ENCODE data around the gene OR52B6.

OR52B6 gene

DNA sequence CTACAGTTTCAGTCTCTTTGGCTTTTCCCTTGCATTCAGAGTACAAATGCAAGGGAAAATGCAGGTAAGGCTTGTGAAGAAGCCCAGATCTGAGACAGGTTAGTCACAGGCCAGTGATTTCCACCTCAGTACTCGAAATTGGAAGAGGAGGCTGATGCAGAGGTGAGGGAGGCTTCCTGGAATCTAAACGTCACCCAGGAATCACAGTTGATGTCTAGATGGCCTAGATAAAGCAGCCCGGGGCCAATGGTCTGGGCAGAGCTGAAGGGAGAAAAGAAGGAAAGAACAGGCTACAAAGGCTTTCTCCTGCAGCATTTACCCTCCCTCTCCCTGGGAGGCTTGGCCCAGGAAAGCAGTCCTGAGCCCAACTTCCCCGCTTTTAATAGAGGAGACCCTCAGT is 24.2 kb downstream of the OR52B6 start:
- no peak for DNase-seq (ENCODE audit: low read depth)
- no peak for TF ChIP-seq CTCF (IDR thresholded peaks at IDR 0.05; ENCODE audit: control insufficient read depth, insufficient read depth, low read depth, low read length, missing control alignments)
- H3K4me3 ChIP-seq (ENCODE audit: control insufficient read depth, low read depth, low read length) = no peak overlapping the region

GRCh38 chr11:5605849-5606248 is 25.2 kb downstream of the OR52B6 start:
- peak; percentile 23 for TF ChIP-seq CTCF (IDR thresholded peaks at IDR 0.05; ENCODE audit: control insufficient read depth, insufficient read depth, low read depth, low read length, missing control alignments)
- DNase-seq (ENCODE audit: low read depth) = peak; percentile 73

GRCh38 chr11:5608808-5609207 is 28.1 kb downstream of the OR52B6 start:
- TF ChIP-seq CTCF (IDR thresholded peaks at IDR 0.05; ENCODE audit: control insufficient read depth, insufficient read depth, low read depth, low read length, missing control alignments) = no peak
- DNase-seq (ENCODE audit: low read depth) = no peak

More at GRCh38 chr11:5605849-5606248, 25.2 kb downstream of the OR52B6 start:
- H3K4me3 ChIP-seq (ENCODE audit: control insufficient read depth, low read depth, low read length) = no peak overlapping the region

DNA sequence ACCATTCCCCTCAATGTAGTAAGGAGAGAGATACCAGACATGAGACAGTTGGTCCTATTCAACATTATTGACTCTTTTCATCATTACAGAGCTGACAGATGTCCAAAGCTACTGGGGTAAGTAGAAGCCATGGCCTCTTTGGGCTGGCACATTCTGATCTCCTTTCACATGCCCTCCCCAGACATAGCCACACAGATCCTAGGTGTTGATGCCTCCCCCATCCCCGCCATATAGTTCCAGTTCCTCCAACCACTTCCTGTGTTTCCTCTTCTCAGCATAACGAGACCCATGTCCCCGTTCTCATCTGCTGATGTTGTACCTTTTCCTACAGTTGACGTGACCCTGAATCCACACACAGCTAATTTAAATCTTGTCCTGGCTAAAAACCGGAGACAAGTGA is 29.8 kb downstream of the OR52B6 start:
- no peak for DNase-seq (ENCODE audit: low read depth)
- TF ChIP-seq CTCF (IDR thresholded peaks at IDR 0.05; ENCODE audit: control insufficient read depth, insufficient read depth, low read depth, low read length, missing control alignments) = no peak
- no peak overlapping the region for H3K4me3 ChIP-seq (ENCODE audit: control insufficient read depth, low read depth, low read length)

More at GRCh38 chr11:5608808-5609207, 28.1 kb downstream of the OR52B6 start:
- no peak overlapping the region for H3K4me3 ChIP-seq (ENCODE audit: control insufficient read depth, low read depth, low read length)

DNA sequence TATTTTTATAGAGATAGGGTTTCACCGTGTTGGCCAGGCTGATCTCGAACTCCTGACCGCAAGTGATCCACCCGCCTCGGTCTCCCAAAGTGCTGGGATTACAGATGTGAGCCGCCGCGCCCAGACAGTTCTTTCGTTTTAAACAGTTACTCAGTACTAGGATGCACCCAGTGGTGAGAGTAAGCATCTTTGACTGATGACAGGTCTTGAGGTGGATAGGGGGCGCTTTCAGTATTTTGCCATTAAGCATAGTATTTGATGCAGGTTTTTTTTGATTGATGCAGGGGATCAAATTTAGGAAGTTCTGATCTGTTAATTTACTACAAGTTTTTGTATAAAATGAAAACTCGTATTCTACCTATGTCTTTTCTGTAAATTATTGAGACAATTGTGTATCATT is 30.9 kb downstream of the OR52B6 start:
- no peak for DNase-seq (ENCODE audit: low read depth)
- H3K4me3 ChIP-seq (ENCODE audit: control insufficient read depth, low read depth, low read length) = no peak overlapping the region
- no peak for TF ChIP-seq CTCF (IDR thresholded peaks at IDR 0.05; ENCODE audit: control insufficient read depth, insufficient read depth, low read depth, low read length, missing control alignments)

DNA sequence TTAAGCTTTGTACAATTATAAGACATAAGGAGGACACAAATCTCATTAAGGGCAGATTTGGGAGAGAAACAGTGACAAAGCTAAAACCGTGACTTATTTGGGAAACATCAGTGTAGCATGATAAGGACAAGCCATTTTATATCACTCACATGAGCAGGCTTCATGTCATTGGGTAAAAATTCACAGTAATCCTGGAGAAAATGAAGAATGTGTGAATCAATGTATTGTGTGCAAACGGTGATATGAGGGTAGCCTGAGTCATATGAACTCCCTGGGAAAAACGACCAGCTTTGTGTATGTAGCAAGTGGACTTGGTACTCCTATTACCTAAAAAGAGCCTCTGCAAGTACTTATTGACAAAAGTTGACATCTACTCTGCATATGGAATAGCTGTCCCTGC is 38.1 kb downstream of the OR52B6 start:
- TF ChIP-seq CTCF (IDR thresholded peaks at IDR 0.05; ENCODE audit: control insufficient read depth, insufficient read depth, low read depth, low read length, missing control alignments) = no peak
- peak; percentile 82 for DNase-seq (ENCODE audit: low read depth)

More for the DNA sequence above, 38.1 kb downstream of the OR52B6 start:
- H3K4me3 ChIP-seq (ENCODE audit: control insufficient read depth, low read depth, low read length) = no peak overlapping the region

Data from AG09309 (cell line).